Mesendoderm (in vitro differentiated cells): ENCODE data around the gene RPP25L.
"Not testable (repeated sequence)": the region's sequence is repeated elsewhere in the genome, so short reads cannot be mapped to it uniquely, and the experiment has no call there.

Experiments used
- DNase-seq: peaks from one replicate; pipeline ENCODE4 v3.0.0; 2013
- H2AK5ac ChIP-seq: 2 replicates; pipeline ENCODE4 v1.6.1; 2013; ENCODE audit warnings: low read length, inconsistent platforms
- H2BK120ac ChIP-seq: 2 replicates; pipeline ENCODE4 v1.6.1; 2013; ENCODE audit warnings: low read depth, mild to moderate bottlenecking, low read length, moderate library complexity, mixed read lengths
- H2BK15ac ChIP-seq: replicated peaks from 2 replicates; pipeline ENCODE4 v1.6.1; 2013; ENCODE audit warnings: low read depth, mild to moderate bottlenecking, moderate library complexity
- H2BK5ac ChIP-seq: 2 replicates; pipeline ENCODE4 v1.6.1; 2013; ENCODE audit warnings: low read length, inconsistent platforms
- H3K18ac ChIP-seq: 2 replicates; pipeline ENCODE4 v1.6.1; 2013; ENCODE audit warnings: mild to moderate bottlenecking, low read length, mixed read lengths
- H3K23ac ChIP-seq: one replicate; pipeline ENCODE4 v1.6.1; 2013; ENCODE audit warnings: low read length
- H3K27ac ChIP-seq: 2 replicates; pipeline ENCODE4 v1.5.1; 2013; ENCODE audit warnings: low read depth, mild to moderate bottlenecking, inconsistent platforms, low read length, moderate library complexity
- H3K27me3 ChIP-seq: 2 replicates; pipeline ENCODE4 v1.6.1; 2013; ENCODE audit warnings: low read length, control low read depth, mild to moderate bottlenecking, inconsistent platforms; ENCODE audit not compliant: insufficient read depth, poor library complexity
- H3K36me3 ChIP-seq: 2 replicates; pipeline ENCODE4 v1.6.1; 2013; ENCODE audit warnings: low read length, inconsistent platforms; ENCODE audit not compliant: control insufficient read depth, insufficient read depth
- H3K4ac ChIP-seq: one replicate; pipeline ENCODE4 v1.6.1; 2013; ENCODE audit warnings: low read depth, mild to moderate bottlenecking, low read length, moderate library complexity
- H3K4me1 ChIP-seq: 2 replicates; pipeline ENCODE4 v1.6.1; 2013; ENCODE audit warnings: low read depth, low read length, inconsistent platforms; ENCODE audit not compliant: control insufficient read depth
- H3K4me2 ChIP-seq: 2 replicates; pipeline ENCODE4 v1.6.1; 2013; ENCODE audit warnings: low read length
- H3K4me3 ChIP-seq: 2 replicates; pipeline ENCODE4 v1.5.1; 2013; ENCODE audit warnings: mild to moderate bottlenecking, low read length
- H3K56ac ChIP-seq: one replicate; pipeline ENCODE4 v1.6.1; 2013; ENCODE audit warnings: low read length
- H3K79me1 ChIP-seq: 2 replicates; pipeline ENCODE4 v1.6.1; 2013; ENCODE audit warnings: low read length, inconsistent platforms
- H3K79me2 ChIP-seq: 2 replicates; pipeline ENCODE4 v1.6.1; 2013; ENCODE audit warnings: mild to moderate bottlenecking, low read length; ENCODE audit not compliant: control insufficient read depth, insufficient read depth
- H3K9ac ChIP-seq: 2 replicates; pipeline ENCODE4 v1.6.1; 2013; ENCODE audit warnings: low read length, inconsistent platforms
- H4K5ac ChIP-seq: one replicate; pipeline ENCODE4 v1.6.1; 2013; ENCODE audit warnings: low read length
- H4K8ac ChIP-seq: one replicate; pipeline ENCODE4 v1.6.1; 2013; ENCODE audit warnings: low read depth, mild to moderate bottlenecking, control low read depth, low read length, moderate library complexity
- WGBS: extraction: QIAGEN DNeasy Blood & Tissue Kit; methylation state at CpG from one replicate; pipeline ENCODE4 v1.1.7; 2013; ENCODE audit warnings: low lambda C conversion rate, missing lambda C conversion rate; ENCODE audit not compliant: insufficient coverage; ENCODE audit errors: extremely low coverage; 5-methylcytosine and 5-hydroxymethylcytosine counted together

The RPP25L gene

GRCh38 chr9:34644766-34645314 lies 32.9 kb upstream of the RPP25L start:
- H3K4me3 ChIP-seq = no peak overlapping the region
- H3K4me1 ChIP-seq = peaks cover 10% of the 10 kb centered on the region
- H2BK5ac ChIP-seq = no peak overlapping the region
- no peak overlapping the region for H4K5ac ChIP-seq
- H3K9ac ChIP-seq = no peak overlapping the region
- H4K8ac ChIP-seq = no peak overlapping the region
- H3K18ac ChIP-seq = no peak overlapping the region
- H3K27ac ChIP-seq = no peak overlapping the region
- peaks cover 5% of the 10 kb centered on the region for H3K79me2 ChIP-seq
- no peak overlapping the region for H2BK15ac ChIP-seq
- H3K23ac ChIP-seq = no peak overlapping the region
- no peak overlapping the region for H3K4ac ChIP-seq
- no peak overlapping the region for H2AK5ac ChIP-seq
- no peak overlapping the region for H3K4me2 ChIP-seq
- H3K79me1 ChIP-seq = peaks cover 14% of the 10 kb centered on the region
- no peaks in the 10 kb centered on the region for H3K36me3 ChIP-seq
- H3K27me3 ChIP-seq = no peaks in the 10 kb centered on the region
- peak; percentile 50 for DNase-seq
- H3K56ac ChIP-seq = no peak overlapping the region
- no peak overlapping the region for H2BK120ac ChIP-seq

DNA sequence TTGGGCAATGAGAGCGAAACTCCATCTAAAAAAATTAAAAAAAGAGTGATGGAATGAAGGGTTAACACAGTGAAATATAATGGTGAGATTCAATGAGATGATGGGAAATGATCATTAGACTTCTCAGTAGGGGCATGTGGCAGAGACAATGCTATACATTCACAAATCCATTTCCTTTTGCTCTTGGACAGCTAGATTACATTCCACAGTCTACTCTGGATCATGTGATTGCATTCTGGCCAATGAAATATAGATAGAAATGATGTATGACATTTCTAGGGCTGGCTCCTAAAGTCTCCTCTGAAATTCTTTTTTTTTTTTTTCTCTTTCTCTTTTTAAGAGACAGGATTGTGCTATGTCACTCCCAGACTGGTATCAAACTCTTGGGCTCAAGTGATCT lies 30.8 kb upstream of the RPP25L start:
- no peak overlapping the region for H3K23ac ChIP-seq
- H3K4me1 ChIP-seq = peaks cover 10% of the 10 kb centered on the region
- no peak overlapping the region for H3K4me3 ChIP-seq
- no peaks in the 10 kb centered on the region for H3K36me3 ChIP-seq
- no CpG with 5 or more reads among the region's 1 CpG for WGBS
- H3K4me2 ChIP-seq = no peak overlapping the region
- H3K9ac ChIP-seq = no peak overlapping the region
- no peak overlapping the region for H2BK15ac ChIP-seq
- no peak overlapping the region for H4K5ac ChIP-seq
- H3K4ac ChIP-seq = no peak overlapping the region
- no peaks in the 10 kb centered on the region for H3K79me2 ChIP-seq
- H3K27ac ChIP-seq = no peak overlapping the region
- no peak overlapping the region for H2BK5ac ChIP-seq
- no peak for DNase-seq
- no peak overlapping the region for H3K56ac ChIP-seq
- no peak overlapping the region for H2AK5ac ChIP-seq
- peaks cover 7% of the 10 kb centered on the region for H3K79me1 ChIP-seq
- no peak overlapping the region for H4K8ac ChIP-seq
- H3K18ac ChIP-seq = no peak overlapping the region
- H3K27me3 ChIP-seq = no peaks in the 10 kb centered on the region
- no peak overlapping the region for H2BK120ac ChIP-seq

DNA sequence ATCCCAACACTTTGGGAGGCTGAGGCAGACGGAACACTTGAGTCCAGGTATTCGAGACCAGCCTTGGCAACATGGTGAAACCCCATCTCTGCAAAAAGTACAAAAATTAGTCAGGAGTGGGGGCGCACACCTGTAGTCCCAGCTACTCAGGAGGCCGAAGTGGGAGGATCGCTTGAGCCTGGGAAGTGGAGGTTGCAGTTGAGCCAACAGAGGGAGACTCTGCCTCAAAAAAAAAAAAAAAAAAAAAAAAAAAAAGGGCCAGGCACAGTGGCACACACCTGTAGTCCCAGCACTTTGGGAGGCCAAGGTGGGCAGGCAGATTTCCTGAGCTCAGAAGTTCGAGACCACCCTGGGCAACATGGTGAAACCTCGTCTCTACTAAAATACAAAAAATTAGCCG lies 27.4 kb upstream of the RPP25L start:
- not testable (repeated sequence) for H3K4me3 ChIP-seq, H2BK5ac ChIP-seq, H3K4me2 ChIP-seq, H4K5ac ChIP-seq, H3K23ac ChIP-seq, H3K27me3 ChIP-seq, H3K36me3 ChIP-seq, H3K27ac ChIP-seq, H2AK5ac ChIP-seq, H3K56ac ChIP-seq, H3K79me1 ChIP-seq, H3K4me1 ChIP-seq, H3K79me2 ChIP-seq, H2BK120ac ChIP-seq, DNase-seq, H2BK15ac ChIP-seq, H3K9ac ChIP-seq, H3K4ac ChIP-seq, H3K18ac ChIP-seq, H4K8ac ChIP-seq
- no CpG with 5 or more reads among the region's 8 CpGs for WGBS

DNA sequence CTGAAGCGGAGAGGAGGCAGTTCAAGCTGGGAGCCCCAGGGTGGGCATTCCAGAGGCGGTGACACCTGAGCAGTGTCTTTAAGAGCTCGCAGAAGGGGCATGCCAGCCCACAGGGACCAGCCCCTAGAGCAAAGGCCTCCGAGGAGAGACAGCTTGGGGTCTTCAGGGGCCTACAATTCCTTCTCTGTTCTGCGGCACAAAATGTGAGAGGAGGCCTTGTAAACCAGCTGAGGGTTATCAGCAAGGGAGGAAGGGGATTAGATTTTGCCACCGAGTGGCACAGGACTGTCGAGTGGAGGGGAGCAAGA lies 26.2 kb upstream of the RPP25L start:
- Histone ChIP-seq H2BK120ac (no peak overlapping the region), H3K23ac (no peak overlapping the region), H4K5ac (no peak overlapping the region), H3K27me3 (no peaks in the 10 kb centered on the region), H3K9ac (peak overlapping the region; percentile 59), H3K4me1 (peaks cover 4% of the 10 kb centered on the region), H3K18ac (peak overlapping the region; percentile 16), H3K36me3 (peaks cover 4% of the 10 kb centered on the region), H4K8ac (no peak overlapping the region), H3K79me2 (peaks cover 2% of the 10 kb centered on the region), H2BK15ac (no peak overlapping the region), H3K4me3 (no peak overlapping the region), H3K4me2 (peak overlapping the region; percentile 32), H3K79me1 (peaks cover 4% of the 10 kb centered on the region), H2BK5ac (no peak overlapping the region), H3K4ac (no peak overlapping the region), H2AK5ac (no peak overlapping the region), H3K56ac (peak overlapping the region; percentile 79), H3K27ac (no peak overlapping the region)
- no CpG with 5 or more reads among the region's 7 CpGs for WGBS
- DNase-seq = no peak

GRCh38 chr9:34637356-34638137 lies 25.6 kb upstream of the RPP25L start, which contains the start of gene SIGMAR1:
Gene SIGMAR1 (minus strand): TSS chr9:34637787. CDS start chr9:34637697, 90 bp downstream.
- peak within 1 kb of the TSS; percentile 32 for H2BK5ac ChIP-seq
- H3K23ac ChIP-seq = peak within 1 kb of the TSS; percentile 90
- H3K56ac ChIP-seq = peak within 1 kb of the TSS; percentile 98
- H3K79me1 ChIP-seq = peaks cover 4% of the 10 kb centered on the region
- H3K9ac ChIP-seq = peak within 1 kb of the TSS; percentile 98
- H3K4me2 ChIP-seq = peak within 1 kb of the TSS; percentile 92
- no peak within 1 kb of the TSS for H2BK15ac ChIP-seq
- no peaks in the 10 kb centered on the region for H3K27me3 ChIP-seq
- H3K4ac ChIP-seq = peak within 1 kb of the TSS; percentile 44
- no peak within 1 kb of the TSS for H2BK120ac ChIP-seq
- H4K5ac ChIP-seq = no peak within 1 kb of the TSS
- peak within 1 kb of the TSS; percentile 34 for H3K18ac ChIP-seq
- H3K4me1 ChIP-seq = peaks cover 4% of the 10 kb centered on the region
- no CpG with 5 or more reads among the region's 74 CpGs for WGBS
- peaks cover 2% of the 10 kb centered on the region for H3K79me2 ChIP-seq
- DNase-seq = peak; percentile 96
- no peak within 1 kb of the TSS for H2AK5ac ChIP-seq
- H3K36me3 ChIP-seq = peaks cover 4% of the 10 kb centered on the region
- peak within 1 kb of the TSS; percentile 1 for H3K27ac ChIP-seq
- H3K4me3 ChIP-seq = peak within 1 kb of the TSS; percentile 87
- H4K8ac ChIP-seq = no peak within 1 kb of the TSS
